Measurements from ENCODE around the gene CARNS1. TPM values are rescaled to one million over a fixed set of nuclear protein-coding genes. Genes with fewer than 3 reads are reported as not detected.

The CARNS1 gene
- total and polyA plus RNA-seq, 9 of the 15 experiments (the other 6 are each of a cell fraction or from before 2014, with no cell fraction given) = 0.01 to 0.18 (median 0.06) TPM; not detected in 3

- TF ChIP-seq VEZF1 (CRISPR knock-in tag; IDR thresholded peaks at IDR 0.05) (peak; percentile 83), U2AF2 (optimal IDR thresholded peaks at IDR 0.05; ENCODE audit: low read depth, low read length) (no peak), RBM39 (optimal IDR thresholded peaks at IDR 0.05; ENCODE audit: low read depth, low read length) (no peak), RFX5 (IDR thresholded peaks at IDR 0.05; ENCODE audit: low read depth, low read length) (no peak), BCLAF1 (IDR thresholded peaks at IDR 0.05; ENCODE audit: borderline replicate concordance in 1 of 2, control insufficient read depth in 1 of 2, low read depth in 2 of 2, low read length in 1 of 2) (no peak), SREBF1 (IDR thresholded peaks at IDR 0.05; ENCODE audit: borderline replicate concordance, low read depth, low read length) (no peak), RBM25 (IDR thresholded peaks at IDR 0.05; ENCODE audit: low read depth, low read length, severe bottlenecking) (no peak), SIN3A (IDR thresholded peaks at IDR 0.05; ENCODE audit: borderline replicate concordance in 2 of 2, control insufficient read depth in 1 of 2, low read depth in 2 of 2, low read length in 2 of 2) (0 out of 4 replicates have a peak, but pooled peaks of 1 of the 2 experiments have one; percentile 5), CBFA2T2 (conservative IDR thresholded peaks at IDR 0.05) (peak; percentile 75), ELK1 (CRISPR knock-in tag; IDR thresholded peaks at IDR 0.05) (no peak), MAFK (IDR thresholded peaks at IDR 0.05; ENCODE audit: low read length) (no peak), SMARCC2 (IDR thresholded peaks at IDR 0.05; ENCODE audit: low read depth) (no peak), ZNF778 (CRISPR knock-in tag; IDR thresholded peaks at IDR 0.05) (no peak), BCOR (IDR thresholded peaks at IDR 0.05) (no peak), SMAD2 (IDR thresholded peaks at IDR 0.05; ENCODE audit: low read depth, low read length) (no peak), ETS1 (conservative IDR thresholded peaks at IDR 0.05; ENCODE audit: control insufficient read depth, low read depth, low read length) (0 out of 2 replicates have a peak, but pooled peaks have one; percentile 26), FOXO4 (CRISPR knock-in tag; IDR thresholded peaks at IDR 0.05) (no peak), GTF2E2 (tag; IDR thresholded peaks at IDR 0.05) (0 out of 2 replicates have a peak, but pooled peaks have one; percentile 11), CREM (IDR thresholded peaks at IDR 0.05; ENCODE audit: low read depth) (peak; percentile 4; the same call in 1 of the 2 replicates)
These were observed 49.1 kb downstream of the CARNS1 start (continued) for GRCh38 chr11:67464411-67465188.

Measured in K562 (cell line).